Upper lobe of left lung (tissue), 6 donors: ENCODE results near the gene SELL. TPM values are rescaled to one million over a fixed set of nuclear protein-coding genes. Genes with fewer than 3 reads are reported as not detected.
"Not testable (repeated sequence)": the region's sequence is repeated elsewhere in the genome, so short reads cannot be mapped to it uniquely, and the experiment has no call there.

Source experiments
- ATAC-seq, 2 donors: fragments of 200-7000 bp; cut with Tn5 transposase; one replicate each; pipeline ENCODE4 v1.9.1; 2022; ENCODE audit warnings: mild to moderate bottlenecking in 2 of 2, moderate library complexity in 2 of 2; ENCODE audit not compliant: low FRiP score in 2 of 2
- DNase-seq, 2 donors: peaks; one replicate each; pipeline ENCODE4 v3.0.0-alpha.2; 2019 to 2020
- H3K27ac ChIP-seq, 4 donors: fragments of 200-600 bp; sonication (generic); one replicate each; pipeline ENCODE4 v1.5.1; 2016 to 2019
- H3K27me3 ChIP-seq, 4 donors: fragments of 200-600 bp; sonication (generic); one replicate each; pipeline ENCODE4 v1.5.1; 2017 to 2019
- H3K36me3 ChIP-seq, 4 donors: fragments of 200-600 bp; sonication (generic); one replicate each; pipeline ENCODE4 v1.5.1; 2016 to 2019
- H3K4me1 ChIP-seq, 4 donors: fragments of 200-600 bp; sonication (generic); one replicate each; pipeline ENCODE4 v1.5.1; 2018 to 2019
- H3K4me3 ChIP-seq, 4 donors: fragments of 200-600 bp; sonication (generic); one replicate each; pipeline ENCODE4 v1.5.1; 2017 to 2019; ENCODE audit warnings: mild to moderate bottlenecking in 2 of 4, moderate library complexity in 1 of 4
- H3K9me3 ChIP-seq, 4 donors: fragments of 200-600 bp; sonication (generic); one replicate each; pipeline ENCODE4 v1.5.1; 2018 to 2019
- CTCF ChIP-seq, 6 experiments: fragments of 450-650 bp in 4 of 6; fragments of 200-600 bp in 2 of 6; sonication (generic) in 2 of 6; IDR thresholded peaks; one replicate each; pipeline ENCODE4 v1.5.1; 2016 to 2019; ENCODE audit warnings: antibody characterized with exemption in 6 of 6
- EP300 ChIP-seq, 4 donors: sonication (generic); formaldehyde crosslinking; IDR thresholded peaks; one replicate each; pipeline ENCODE4 v1.5.1; 2017; ENCODE audit warnings: antibody characterized with exemption in 4 of 4, control low read depth in 2 of 4
- POLR2A ChIP-seq, 4 donors: fragments of 450-650 bp; IDR thresholded peaks; one replicate each; pipeline ENCODE4 v1.5.1; 2016 to 2017; ENCODE audit warnings: antibody characterized with exemption in 4 of 4, mild to moderate bottlenecking in 2 of 4
- POLR2AphosphoS5 ChIP-seq, 2 donors: sonication (generic); formaldehyde crosslinking; IDR thresholded peaks; one replicate each; pipeline ENCODE4 v1.5.1; 2017; ENCODE audit warnings: antibody characterized with exemption in 2 of 2
- WGBS, 2 donors: methylation state at CpG; one replicate each; pipeline ENCODE4 v1.1.5; 2017 to 2018; 5-methylcytosine and 5-hydroxymethylcytosine counted together
- total RNA-seq, 6 donors: library from RNA; depleted of rRNA in 4 of 6; stranded (reverse); fragments of >200 nt in 4 of 6; gene quantifications; one replicate each; pipeline versions ENCODE4 v1.1.0 to v1.2.1, GENCODE V29; 2016 to 2021
- donor health status: DM: no; HTN: no; CAD: no; lungs with moderate emphysema.
- donor health status: DM: no; HTN: yes; CAD: no; lungs with severe emphysema.

SELL gene
- total RNA-seq, 6 donors from 2014 or later, result 3.9 to 41.3 (median 14.5) TPM

GRCh38 chr1:169694304-169695075 is 16.9 kb downstream of the SELL start:
- H3K27me3 ChIP-seq, result no peaks in the 10 kb centered on the region
- H3K9me3 ChIP-seq, result no peaks in the 10 kb centered on the region
- H3K27ac ChIP-seq, result no peak overlapping the region
- TF ChIP-seq POLR2A (IDR thresholded peaks at IDR 0.05) (no peak), EP300 (IDR thresholded peaks at IDR 0.05) (no peak), POLR2AphosphoS5 (IDR thresholded peaks at IDR 0.05) (no peak), CTCF (IDR thresholded peaks at IDR 0.05) (no peak)
- H3K4me1 ChIP-seq, result peaks cover 0 to 20% (median 6%) of the 10 kb centered on the region in 4 donors
- H3K36me3 ChIP-seq, result no peaks in the 10 kb centered on the region
- no peak for ATAC-seq
- 51 to 56% methylated on average over 5 of the region's 5 CpGs for WGBS, 2 donors
- DNase-seq, result no peak
- H3K4me3 ChIP-seq, result no peak overlapping the region

- no peak overlapping the region for H3K27ac ChIP-seq
- no peaks in the 10 kb centered on the region for H3K36me3 ChIP-seq
- no peaks in the 10 kb centered on the region for H3K9me3 ChIP-seq
- 64 to 75% methylated on average over 4 of the region's 4 CpGs for WGBS, 2 donors
- no peaks in the 10 kb centered on the region for H3K27me3 ChIP-seq
- H3K4me3 ChIP-seq, result no peak overlapping the region
- no peak for ATAC-seq
- DNase-seq, result no peak
- peaks cover 0 to 18% (median 6%) of the 10 kb centered on the region in 4 donors for H3K4me1 ChIP-seq
- TF ChIP-seq CTCF (IDR thresholded peaks at IDR 0.05) (no peak), POLR2A (IDR thresholded peaks at IDR 0.05) (no peak), EP300 (IDR thresholded peaks at IDR 0.05) (no peak), POLR2AphosphoS5 (IDR thresholded peaks at IDR 0.05) (no peak)
Measured at GRCh38 chr1:169692756-169693460, 18.5 kb downstream of the SELL start.

- ATAC-seq, result no peak
- no peak for DNase-seq
- Histone ChIP-seq H3K9me3 (no peaks in the 10 kb centered on the region), H3K36me3 (no peaks in the 10 kb centered on the region), H3K4me1 (peaks cover 0 to 15% (median 3%) of the 10 kb centered on the region in 4 donors), H3K4me3 (no peak overlapping the region), H3K27ac (no peak overlapping the region), H3K27me3 (no peaks in the 10 kb centered on the region)
- TF ChIP-seq POLR2AphosphoS5 (IDR thresholded peaks at IDR 0.05), result no peak
- TF ChIP-seq POLR2A (IDR thresholded peaks at IDR 0.05), result no peak
- no peak for TF ChIP-seq EP300 (IDR thresholded peaks at IDR 0.05)
- no peak for TF ChIP-seq CTCF (IDR thresholded peaks at IDR 0.05)
Measured at GRCh38 chr1:169690489-169690888, 20.9 kb downstream of the SELL start.

- H3K27ac ChIP-seq, result no peak overlapping the region
- peaks cover 0 to 15% (median 3%) of the 10 kb centered on the region in 4 donors for H3K4me1 ChIP-seq
- WGBS, 2 donors, result 71 to 85% methylated on average over 2 of the region's 2 CpGs
- no peak for ATAC-seq
- H3K4me3 ChIP-seq, result no peak overlapping the region
- no peak for DNase-seq
- TF ChIP-seq POLR2AphosphoS5 (IDR thresholded peaks at IDR 0.05), result no peak
- no peak for TF ChIP-seq POLR2A (IDR thresholded peaks at IDR 0.05)
- TF ChIP-seq CTCF (IDR thresholded peaks at IDR 0.05), result no peak
- TF ChIP-seq EP300 (IDR thresholded peaks at IDR 0.05), result no peak
- H3K9me3 ChIP-seq, result no peaks in the 10 kb centered on the region
- H3K27me3 ChIP-seq, result no peaks in the 10 kb centered on the region
- H3K36me3 ChIP-seq, result no peaks in the 10 kb centered on the region
Measured at GRCh38 chr1:169689395-169689794, 22.0 kb downstream of the SELL start.

GRCh38 chr1:169688377-169688776 is 23.0 kb downstream of the SELL start:
- not testable (repeated sequence) for H3K4me3 ChIP-seq, H3K36me3 ChIP-seq, ATAC-seq, H3K27ac ChIP-seq, H3K4me1 ChIP-seq, DNase-seq, H3K27me3 ChIP-seq, H3K9me3 ChIP-seq
- WGBS, 2 donors, result 96 to 99% methylated on average over 5 of the region's 5 CpGs
